DMS114 treated with DMSO at 0.1 percent for 48 hours (cell line): ENCODE results near the gene MORN3.
"Not testable (repeated sequence)": the region's sequence is repeated elsewhere in the genome, so short reads cannot be mapped to it uniquely, and the experiment has no call there.

Experiments
- DNase-seq: peaks from one replicate; lab custom pipeline; 2025; ENCODE audit not compliant: unreplicated experiment; lab: John Stamatoyannopoulos, UW

Gene MORN3

DNA sequence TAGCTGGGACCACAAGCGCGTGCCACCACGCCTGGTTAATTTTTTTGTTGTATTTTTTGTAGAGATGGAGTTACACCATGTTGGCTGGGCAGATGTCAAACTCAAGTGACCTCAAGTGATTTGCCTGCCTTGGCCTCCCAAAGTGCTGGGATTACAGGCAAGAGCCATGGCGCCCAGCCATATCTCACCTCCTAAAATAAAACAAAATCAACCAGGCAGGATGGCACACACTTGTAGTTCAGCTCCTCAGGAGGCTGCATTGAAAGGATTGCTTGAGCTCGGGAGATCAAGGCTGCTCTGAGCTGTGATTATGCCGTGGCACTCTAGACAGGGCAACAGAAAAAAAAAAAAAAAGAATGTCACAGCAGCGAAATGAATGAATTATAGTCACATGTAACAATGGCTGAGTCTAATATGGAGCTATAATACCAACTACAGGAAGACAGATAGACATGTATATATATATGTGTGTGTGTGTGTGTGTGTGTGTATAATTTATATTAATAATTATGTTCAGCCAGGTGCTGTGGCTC is 23.8 kb upstream of the MORN3 start:
- no peak for DNase-seq

- not testable (repeated sequence) for DNase-seq
Observed at GRCh38 chr12:121692744-121693143, 23.3 kb upstream of the MORN3 start.

DNA sequence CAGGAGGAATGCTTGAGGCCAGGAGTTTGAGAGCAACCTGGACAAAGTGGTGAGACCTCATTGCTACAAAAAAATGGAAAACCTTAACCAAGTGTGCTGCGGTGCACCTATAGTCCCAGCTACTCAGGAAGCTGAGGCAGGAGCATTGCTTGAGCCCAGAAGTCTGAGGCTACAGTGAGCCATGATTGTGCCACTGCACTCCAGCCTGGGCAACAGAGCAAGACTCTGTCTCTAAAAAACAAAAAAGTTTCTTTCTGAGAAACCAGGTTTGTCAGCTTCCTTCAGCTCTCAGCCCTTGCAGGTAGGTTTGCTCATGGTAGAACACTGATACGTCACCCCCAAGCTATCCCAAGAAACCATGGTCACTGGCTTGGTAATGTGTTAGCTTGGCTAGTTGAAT is 20.0 kb upstream of the MORN3 start:
- no peak for DNase-seq

DNA sequence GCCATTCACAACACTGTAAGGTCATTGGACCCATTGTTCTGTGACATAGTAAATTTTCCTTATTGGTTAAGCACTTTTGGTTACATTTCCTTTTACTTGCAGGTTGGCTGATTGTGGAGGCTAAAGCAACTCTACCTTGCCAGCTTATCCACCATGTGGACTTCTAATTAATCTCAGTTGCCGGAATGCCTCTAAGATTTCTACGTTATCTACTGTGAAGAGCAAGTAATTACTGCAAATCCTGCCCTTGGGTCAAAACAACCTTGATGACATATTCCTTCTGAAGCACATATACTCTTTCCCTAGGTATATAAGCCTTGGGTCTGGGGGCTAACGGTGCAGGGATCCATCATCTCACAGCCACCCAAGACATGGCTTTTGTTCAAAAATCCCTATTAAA is 19.5 kb upstream of the MORN3 start:
- DNase-seq = no peak

GRCh38 chr12:121679661-121680197 is 10.3 kb upstream of the MORN3 start:
- not testable (repeated sequence) for DNase-seq

DNA sequence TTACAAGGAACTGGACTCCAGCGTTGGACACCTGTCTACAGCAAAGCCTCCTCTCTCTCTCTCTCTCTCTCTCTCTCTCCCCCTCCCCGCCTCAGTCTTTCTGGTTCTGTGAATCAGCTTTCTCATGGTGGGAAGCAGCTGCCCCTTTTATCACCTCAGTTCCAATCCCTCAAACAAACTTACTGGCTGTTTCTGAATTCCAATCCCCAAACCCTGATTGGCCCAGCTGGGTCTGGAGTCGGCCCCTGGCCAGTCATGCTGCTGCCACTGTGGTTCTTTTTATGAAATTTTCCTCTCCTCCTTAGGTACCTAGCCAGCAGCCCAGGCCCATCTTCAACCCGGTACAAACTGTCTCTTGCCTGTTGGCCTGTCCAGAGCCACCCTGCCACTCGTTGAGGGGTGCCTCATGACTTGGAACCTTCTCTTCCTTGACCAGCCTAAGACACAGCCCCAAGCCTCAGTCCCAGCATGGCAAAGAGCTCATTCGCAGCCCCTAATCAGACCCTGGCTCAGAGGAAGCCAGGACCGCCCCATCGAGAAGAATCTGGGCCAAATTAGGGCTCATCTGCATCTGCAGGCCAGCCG is 9.4 kb upstream of the MORN3 start:
- DNase-seq = no peak

DNA sequence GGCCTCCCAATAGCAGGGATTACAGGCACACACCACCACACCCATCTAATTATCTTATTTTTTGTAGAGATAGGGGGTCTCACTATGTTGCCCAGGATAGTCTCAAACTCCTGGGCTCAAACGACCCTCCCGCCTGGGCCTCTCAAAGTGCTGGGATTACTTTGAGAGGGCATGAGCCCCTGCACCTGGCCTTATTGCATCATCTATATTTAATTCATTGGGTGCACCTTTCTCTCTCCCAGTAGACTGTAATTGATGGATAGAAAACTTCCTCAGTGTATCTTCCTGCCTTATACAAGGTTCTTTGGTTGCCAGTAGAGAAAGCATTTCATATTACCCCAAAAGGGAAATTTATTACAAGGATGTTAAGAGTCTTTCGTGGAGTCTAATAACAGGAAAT is 8.9 kb upstream of the MORN3 start:
- no peak for DNase-seq

GRCh38 chr12:121676190-121676589 is 6.7 kb upstream of the MORN3 start:
- no peak for DNase-seq

- no peak for DNase-seq
Observed at GRCh38 chr12:121673013-121673511, 3.6 kb upstream of the MORN3 start.

- DNase-seq = peak; percentile 39
Observed at GRCh38 chr12:121668750-121669520, 519 bp downstream of the MORN3 start.

DNA sequence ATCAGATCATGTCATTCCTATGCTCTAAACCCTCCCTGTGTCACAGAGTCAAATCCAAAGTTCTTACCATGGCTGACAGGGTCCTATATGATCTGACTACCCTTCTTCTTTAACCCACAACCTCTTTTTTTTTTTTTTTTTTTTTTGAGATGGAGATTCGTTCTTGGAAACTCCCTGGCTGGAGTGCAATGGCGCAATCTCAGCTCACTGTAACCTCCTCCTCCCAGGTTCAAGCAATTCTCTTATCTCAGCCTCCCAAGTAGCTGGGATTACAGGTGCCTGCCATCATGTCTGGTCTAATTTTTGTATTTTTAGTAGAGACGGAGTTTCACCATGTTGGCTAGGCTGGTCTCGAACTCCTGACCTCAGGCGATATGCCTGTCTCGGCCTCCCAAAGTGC is 2.6 kb downstream of the MORN3 start:
- DNase-seq = not testable (repeated sequence)

DNA sequence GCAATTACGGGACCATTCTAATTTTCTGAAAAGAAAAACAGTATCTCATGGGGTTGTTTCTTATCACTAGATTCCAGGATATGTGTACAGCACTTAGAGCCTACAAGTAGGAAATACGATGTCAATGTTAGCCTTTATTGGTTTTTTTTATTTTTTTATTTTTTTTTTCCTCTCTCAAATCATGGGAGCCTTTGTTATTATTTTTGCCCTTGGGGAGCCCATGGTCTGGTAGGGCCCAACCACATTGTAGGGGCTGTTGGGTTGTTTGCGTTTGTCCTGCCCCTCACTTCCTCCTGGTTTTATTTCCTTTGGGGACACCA is 5.9 kb downstream of the MORN3 start:
- no peak for DNase-seq

DNA sequence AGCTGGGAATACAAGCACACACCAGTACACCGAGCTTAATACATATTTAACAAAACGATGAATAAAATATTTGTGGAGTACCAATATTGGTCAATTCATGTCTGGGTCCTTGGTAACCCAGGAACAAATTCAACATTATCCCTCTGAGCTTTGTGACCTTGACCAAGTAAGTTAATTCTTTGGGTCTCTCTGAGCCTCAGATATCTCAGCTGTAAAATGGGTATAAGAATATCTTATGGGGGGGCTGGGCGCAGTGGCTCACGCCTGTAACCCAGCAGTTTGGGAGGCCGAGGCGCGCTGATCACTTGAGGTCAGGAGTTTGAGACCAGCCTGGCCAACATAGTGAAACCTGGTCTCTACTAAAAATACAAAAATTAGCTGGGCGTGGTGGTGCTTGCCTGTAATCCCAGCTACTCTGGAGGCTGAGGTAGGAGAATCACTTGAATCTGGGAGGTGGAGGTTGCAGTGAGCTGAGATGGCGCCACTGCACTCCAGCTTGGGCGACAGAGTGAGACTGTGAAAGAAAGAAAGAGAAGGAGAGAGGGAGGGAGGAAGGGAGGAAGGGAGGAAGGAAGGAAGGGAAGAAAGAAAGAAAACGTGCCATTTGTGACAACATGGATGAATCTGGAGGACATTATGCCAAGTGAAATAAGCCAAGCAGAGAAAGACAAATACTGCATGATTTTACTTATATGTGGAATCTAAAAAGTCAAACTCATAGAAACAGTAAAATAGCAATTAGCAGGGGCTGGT is 7.9 kb downstream of the MORN3 start:
- not testable (repeated sequence) for DNase-seq

DNA sequence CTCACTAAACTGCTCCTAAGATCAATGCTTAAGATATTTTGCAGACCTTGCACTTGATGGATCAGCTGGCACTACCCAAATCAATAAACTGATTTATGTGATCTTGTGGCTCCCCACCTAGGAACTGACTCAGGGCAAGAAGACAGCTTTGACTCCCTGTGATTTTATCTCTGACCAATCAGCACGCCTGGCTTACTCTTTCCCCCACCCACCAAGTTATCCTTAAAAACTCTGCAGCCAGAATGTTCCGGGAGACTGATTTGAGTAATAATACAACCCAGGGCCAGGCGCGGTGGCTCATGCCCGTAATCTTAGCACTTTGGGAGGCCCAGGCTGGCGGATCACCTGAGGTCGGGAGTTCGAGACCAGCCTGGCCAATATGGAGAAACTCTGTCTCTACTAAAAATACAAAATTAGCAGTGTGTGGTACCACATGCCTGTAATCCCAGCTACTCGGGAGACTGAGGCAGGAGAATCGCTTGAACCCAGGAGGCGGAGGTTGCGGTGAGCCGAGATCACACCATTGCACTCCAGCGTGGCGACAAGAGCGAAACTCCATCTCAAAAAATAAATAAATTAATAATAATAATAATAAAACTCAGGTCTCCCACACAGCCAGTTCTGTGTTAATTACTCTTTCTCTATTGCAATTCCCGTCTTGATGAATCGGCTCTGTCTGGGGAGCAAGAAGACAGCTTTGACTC is 12.0 kb downstream of the MORN3 start:
- no peak for DNase-seq

GRCh38 chr12:121656122-121656521 is 13.3 kb downstream of the MORN3 start:
- DNase-seq = no peak

DNA sequence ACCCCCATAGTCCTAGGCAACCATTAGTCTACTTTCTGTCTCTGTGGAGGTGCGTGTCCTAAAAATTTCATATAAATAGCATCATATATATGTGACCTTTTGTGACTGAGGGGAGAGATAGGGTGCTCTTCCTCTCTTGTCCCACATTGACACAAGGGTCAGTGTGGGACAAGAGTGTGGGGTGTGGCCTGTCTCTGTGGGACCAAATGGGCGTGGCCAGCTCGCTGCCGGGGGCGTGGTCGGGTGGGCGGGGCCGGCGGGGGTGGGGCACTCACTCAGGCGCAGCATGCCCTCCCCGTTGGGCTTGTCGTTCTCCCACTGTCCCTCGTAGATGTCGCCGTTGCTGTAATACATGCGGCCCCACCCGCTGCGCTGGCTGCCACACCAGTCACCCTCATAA is 15.5 kb downstream of the MORN3 start:
- DNase-seq = no peak

DNA sequence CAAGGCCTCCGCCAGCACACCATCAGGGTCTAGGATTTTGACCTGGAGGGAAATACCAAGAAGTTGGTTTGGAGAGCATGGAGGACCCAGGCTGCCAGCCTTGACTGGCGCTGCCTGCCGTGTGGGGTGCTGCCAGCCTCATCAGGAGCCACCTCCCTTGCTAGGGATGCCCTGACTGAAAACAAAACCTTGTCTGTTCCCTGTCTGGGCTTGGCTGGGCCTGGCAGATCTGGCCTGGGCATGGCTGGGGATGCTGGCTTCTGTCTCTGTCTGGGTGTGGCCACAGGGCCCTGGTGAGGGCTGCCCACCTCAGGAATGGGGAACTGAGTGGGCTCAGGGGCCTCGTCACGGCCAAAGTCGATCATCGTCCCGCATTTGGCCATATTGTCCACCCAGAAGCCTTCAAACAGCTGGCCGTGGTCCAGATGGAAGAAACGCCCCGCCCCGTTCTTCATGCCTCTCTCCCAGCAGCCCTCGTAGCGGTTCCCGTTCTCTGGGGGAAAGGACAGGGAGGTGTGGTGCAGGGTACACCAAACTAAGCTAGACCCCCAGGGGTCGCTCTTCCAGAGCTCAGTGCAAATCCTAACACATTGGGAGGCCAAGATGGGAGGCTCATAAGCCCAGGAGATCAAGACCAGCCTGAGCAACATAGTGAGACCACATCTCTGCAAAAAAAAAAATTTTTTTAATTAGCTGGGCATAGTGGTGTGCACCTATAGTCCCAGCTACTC is 16.5 kb downstream of the MORN3 start:
- DNase-seq = no peak

DNA sequence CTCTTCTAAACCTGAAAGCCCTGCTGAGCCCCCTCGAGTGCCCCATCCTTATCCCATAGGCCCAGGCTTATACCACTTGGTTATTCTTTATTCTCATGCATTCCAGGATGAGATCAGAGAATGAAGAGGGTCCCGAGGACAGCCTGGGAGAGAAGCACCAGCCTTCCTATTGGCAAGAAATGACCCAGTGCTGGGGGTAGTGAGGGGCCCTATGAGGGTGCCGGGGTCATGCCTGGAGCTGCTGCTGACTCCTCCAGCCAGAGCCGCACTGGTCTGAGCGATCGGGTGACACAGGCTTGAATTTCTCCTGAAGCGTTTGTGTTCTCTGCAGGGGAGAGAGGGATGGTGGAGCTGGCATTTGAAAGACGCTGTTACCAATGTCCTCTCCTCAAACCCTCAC is 18.1 kb downstream of the MORN3 start:
- DNase-seq = no peak

- no peak for DNase-seq
Observed at GRCh38 chr12:121649819-121650353, 19.6 kb downstream of the MORN3 start.

DNA sequence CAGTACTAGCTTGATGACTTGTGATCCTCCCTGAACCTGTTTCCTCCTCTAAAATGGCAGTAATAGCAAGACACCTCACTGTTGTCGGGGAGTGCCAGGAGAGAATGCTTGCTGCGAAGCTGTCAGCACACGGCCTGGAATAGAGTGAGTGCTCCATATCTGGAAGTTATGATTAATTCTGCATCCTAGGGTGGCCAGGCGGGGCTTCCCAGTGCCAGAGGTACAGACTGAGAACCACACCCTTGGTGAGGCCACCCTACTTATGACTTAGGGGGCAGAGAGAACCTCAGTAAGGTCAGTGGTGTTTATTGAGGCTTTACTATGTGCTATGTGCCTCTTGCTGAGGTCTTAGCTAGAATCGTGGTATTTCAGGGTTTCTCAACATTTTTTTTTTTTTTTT is 20.1 kb downstream of the MORN3 start:
- DNase-seq = no peak
